ENCODE measurements around the gene C10orf120.
A peak's percentile ranks its signal among the peaks of the same experiment; 100 is the strongest.

C10orf120 gene

GRCh38 chr10:122650331-122650730, 49.3 kb downstream of the C10orf120 start:
- no peak overlapping the region for H3K4me3 ChIP-seq (ENCODE audit: low read depth, low read length)
- no peak for DNase-seq (ENCODE audit: low read depth)
- no peak for TF ChIP-seq CTCF (conservative IDR thresholded peaks at IDR 0.05; ENCODE audit: low read depth, low read length)

- H3K4me3 ChIP-seq (ENCODE audit: low read depth, low read length): no peak overlapping the region
- DNase-seq (ENCODE audit: low read depth): no peak
- TF ChIP-seq CTCF (conservative IDR thresholded peaks at IDR 0.05; ENCODE audit: low read depth, low read length): no peak
These were observed 49.7 kb downstream of the C10orf120 start for GRCh38 chr10:122649903-122650302.

- peak; percentile 50 for DNase-seq (ENCODE audit: low read depth)
- TF ChIP-seq CTCF (conservative IDR thresholded peaks at IDR 0.05; ENCODE audit: low read depth, low read length): peak; percentile 79
- no peak overlapping the region for H3K4me3 ChIP-seq (ENCODE audit: low read depth, low read length)
These were observed 50.8 kb downstream of the C10orf120 start for GRCh38 chr10:122648599-122649428.
